ENCODE measurements around the gene PHACTR1. TPM values are rescaled to one million over a fixed set of nuclear protein-coding genes. Genes with fewer than 3 reads are reported as not detected.

Gene PHACTR1
- total RNA-seq, 1 donor from 2014 or later, result 7.9 TPM

DNA sequence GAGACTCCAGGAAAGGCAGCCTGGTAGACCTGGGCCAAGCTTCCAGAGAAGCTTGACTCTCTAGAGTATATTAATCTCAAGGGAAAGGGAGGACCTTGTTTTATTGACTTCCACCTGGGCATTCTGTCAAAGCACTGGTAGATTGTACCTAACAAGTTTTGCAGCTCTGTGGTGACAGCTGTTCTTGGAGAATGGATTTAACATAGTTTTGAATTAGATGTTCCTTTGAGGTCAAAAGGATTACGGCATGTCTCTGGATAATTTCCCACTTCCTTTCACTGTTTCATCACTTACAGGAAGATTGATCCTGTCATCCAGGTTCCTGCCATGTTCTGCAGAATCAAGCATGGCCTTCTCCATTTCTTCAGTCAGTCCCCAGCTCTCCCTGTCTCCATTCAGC is 246.0 kb downstream of the PHACTR1 start:
- no peak for DNase-seq (ENCODE audit: low spot score)
- no peak for ATAC-seq
- intact Hi-C loops (cut with DNase I), result no loop called here

DNA sequence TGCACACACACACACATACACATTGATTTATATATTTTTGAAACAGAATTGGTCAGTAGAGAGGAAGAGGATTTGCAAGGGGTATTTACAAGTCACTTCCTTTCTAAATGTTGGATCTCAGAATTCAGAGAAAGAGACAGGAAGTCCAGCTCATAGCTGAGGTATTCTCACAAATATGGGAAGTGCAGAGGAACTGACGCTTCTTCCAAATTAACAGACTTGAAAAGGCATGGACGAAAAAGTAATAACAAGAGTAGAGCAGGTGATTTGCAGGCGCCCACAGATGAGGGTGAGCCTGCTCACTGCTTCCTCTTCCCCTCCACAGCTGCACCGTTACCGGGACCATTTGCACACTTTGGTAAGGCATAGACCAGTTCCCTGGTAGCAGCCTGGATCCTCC is 246.4 kb downstream of the PHACTR1 start:
- no peak for DNase-seq (ENCODE audit: low spot score)
- intact Hi-C loops (cut with DNase I), result no loop called here
- no peak for ATAC-seq

DNA sequence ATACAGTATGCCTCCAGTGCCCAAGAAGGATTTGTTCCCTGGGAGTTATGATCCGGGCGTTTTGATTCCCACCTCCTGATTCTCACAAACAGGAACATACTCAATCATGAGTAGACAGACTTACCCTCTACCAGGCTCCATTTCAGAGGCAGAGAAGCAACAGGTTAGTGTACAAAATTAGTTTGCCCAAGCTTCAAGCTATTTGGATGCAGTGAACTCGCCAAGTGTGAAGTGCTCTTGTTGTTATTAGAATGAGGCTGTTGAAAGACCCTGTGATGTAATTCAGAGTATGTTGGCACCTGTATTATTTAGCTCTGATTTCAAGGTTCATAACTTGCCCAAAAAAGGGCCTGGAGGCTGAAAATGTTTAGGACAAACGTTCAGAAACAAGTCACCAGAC is 247.0 kb downstream of the PHACTR1 start:
- DNase-seq (ENCODE audit: low spot score) (no peak), ATAC-seq (no peak)
- intact Hi-C loops (cut with DNase I), result no loop called here

DNA sequence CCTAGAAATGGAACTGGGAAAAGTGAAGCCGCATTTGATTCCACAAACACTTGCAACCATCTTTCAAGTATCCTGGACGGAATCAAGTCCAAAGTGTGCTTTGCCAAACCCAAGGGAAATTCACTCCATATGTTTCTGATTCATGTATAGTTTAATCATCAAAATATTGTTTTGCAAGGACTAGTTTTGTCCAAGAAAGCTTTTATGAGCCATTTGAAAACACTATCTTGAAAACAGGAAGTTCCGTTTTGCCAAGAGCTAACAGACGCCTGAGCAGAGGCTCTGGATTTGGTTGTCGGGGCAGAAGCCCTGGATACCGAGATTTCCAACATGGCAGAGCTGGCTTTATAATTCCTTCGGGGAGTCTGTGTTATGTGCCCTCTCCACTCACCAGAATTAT is 251.1 kb downstream of the PHACTR1 start:
- no peak for DNase-seq (ENCODE audit: low spot score)
- ATAC-seq, result no peak

GRCh38 chr6:12968290-12968689 is 251.7 kb downstream of the PHACTR1 start:
- ATAC-seq (no peak), DNase-seq (ENCODE audit: low spot score) (no peak)
- intact Hi-C loops (cut with DNase I), result no loop called here

More for the DNA sequence above, 251.1 kb downstream of the PHACTR1 start:
- intact Hi-C loops (cut with DNase I), result no loop called here

DNA sequence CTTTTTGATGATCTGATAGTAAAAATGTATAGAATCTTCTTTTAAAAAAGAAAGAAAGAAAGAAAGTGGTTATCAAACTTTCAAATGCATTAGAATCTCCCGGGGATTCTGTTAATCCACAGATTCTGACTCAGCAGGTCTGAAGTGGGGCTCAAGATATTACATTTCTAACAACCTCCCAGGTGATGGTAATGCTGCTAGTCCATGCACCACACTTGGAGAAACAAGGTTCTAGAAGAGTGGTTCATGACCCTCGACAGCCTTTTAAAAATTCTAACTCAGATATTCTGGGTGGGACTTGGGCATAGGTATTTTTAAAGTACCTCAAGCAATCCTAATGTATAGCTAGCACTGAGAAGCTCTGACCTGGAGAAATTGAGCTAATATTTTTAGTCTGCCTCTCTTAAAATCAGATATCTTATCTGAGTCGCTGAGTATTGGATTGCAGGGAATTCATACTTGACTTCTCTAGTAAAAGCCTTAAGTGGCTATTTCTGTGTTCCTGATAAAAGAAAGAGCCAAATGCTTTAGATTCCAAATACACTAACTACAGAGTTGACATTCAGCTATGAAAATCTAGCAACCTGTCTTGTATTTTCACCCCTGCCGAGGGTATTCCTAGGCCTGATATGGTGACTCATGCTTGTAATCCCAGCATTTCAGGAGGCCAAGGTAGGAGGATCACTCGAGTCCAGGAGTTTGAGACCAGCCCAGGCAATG is 252.4 kb downstream of the PHACTR1 start:
- intact Hi-C loops (cut with DNase I), result no loop called here
- ATAC-seq (no peak), DNase-seq (ENCODE audit: low spot score) (no peak)

- no peak for ATAC-seq
- intact Hi-C loops (cut with DNase I), result no loop called here
- no peak for DNase-seq (ENCODE audit: low spot score)
Observed at GRCh38 chr6:12969966-12970365, 253.4 kb downstream of the PHACTR1 start.

DNA sequence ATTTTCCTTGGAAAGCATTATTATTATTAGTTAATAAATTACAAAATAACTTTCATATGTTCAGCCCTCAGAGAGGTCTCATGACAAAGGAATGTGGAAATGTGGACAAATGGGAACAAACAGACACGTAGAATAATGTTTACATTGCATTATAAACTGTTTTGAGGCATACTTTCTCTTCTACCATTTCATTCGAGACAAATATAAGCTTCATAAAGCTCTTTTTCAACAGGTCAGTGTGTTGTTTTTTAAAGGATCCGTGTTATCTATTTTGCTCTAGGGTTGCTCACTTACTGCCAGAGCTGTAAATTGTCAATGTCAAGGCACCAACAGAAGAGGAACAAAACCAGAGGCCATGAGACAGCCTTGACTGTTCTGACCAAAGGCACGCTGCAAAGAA is 256.8 kb downstream of the PHACTR1 start:
- intact Hi-C loops (cut with DNase I), result no loop called here
- ATAC-seq (no peak), DNase-seq (ENCODE audit: low spot score) (no peak)

DNA sequence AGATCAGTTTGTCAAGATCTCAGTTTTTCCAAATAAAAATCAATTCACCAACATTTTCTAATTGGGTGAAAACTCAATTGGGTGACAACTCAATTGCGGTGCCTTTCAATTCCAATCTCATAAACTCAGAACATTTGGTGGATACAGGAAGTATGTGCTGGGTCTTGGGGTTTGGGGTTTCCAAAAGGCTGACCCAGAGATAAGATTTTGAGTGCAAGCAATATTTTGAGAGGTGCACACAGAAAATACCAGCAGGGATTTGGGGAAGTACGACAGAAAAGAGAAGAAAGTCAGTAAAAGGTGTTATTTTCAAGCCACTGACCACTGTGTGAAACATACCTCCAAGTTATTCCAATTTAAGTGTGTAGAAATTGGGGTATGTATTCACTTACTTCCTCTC is 258.0 kb downstream of the PHACTR1 start:
- intact Hi-C loops (cut with DNase I), result no loop called here
- DNase-seq (ENCODE audit: low spot score) (no peak), ATAC-seq (no peak)

GRCh38 chr6:12976366-12976765 is 259.8 kb downstream of the PHACTR1 start:
- intact Hi-C loops (cut with DNase I), result no loop called here
- DNase-seq (ENCODE audit: low spot score) (no peak), ATAC-seq (no peak)

GRCh38 chr6:12977206-12977605 is 260.6 kb downstream of the PHACTR1 start:
- intact Hi-C loops (cut with DNase I), result no loop called here
- DNase-seq (ENCODE audit: low spot score), result no peak
- no peak for ATAC-seq

DNA sequence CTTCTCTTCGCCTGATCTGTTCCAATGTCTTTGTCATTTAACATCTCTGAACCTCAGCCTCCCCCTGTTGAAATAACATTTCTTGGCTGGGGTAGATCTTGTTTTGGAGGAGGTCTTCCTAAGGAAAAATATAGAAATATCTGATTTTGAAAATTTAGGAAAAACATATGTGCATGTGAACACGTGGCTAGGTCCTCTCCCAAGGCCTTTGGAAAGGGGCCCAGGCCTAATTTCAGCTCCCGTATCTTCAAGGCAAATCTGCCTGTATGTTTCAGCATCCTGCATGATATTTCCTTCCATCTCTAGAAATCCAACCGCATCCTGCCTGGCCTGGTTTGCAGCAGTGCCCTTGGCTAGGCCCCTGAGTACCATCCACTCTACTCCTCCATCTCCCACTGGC is 261.2 kb downstream of the PHACTR1 start:
- ATAC-seq, result no peak
- no peak for DNase-seq (ENCODE audit: low spot score)
- intact Hi-C loops (cut with DNase I), result no loop called here

- ATAC-seq, result no peak
- intact Hi-C loops (cut with DNase I), result no loop called here
Observed at GRCh38 chr6:12980741-12981140, 264.2 kb downstream of the PHACTR1 start.

DNA sequence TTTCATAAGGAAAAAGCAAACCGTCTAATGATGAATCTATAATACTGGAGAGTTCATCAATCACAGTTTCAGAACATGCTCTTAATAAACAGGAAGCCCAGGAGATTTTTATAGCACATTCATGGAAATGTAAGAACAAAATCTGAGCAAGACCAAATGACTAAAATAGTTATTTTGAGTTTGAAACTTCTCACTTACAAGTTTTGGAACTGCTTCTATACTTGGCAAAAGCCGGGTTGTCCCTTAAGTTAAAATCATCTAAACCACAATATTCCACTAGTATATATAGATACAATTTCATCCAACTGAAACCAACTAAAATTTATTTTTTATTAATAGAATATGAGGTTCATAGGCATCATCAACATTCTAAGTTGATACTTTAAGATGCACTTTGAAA is 268.2 kb downstream of the PHACTR1 start:
- DNase-seq (ENCODE audit: low spot score) (no peak), ATAC-seq (no peak)
- intact Hi-C loops (cut with DNase I), result no loop called here

More at GRCh38 chr6:12980741-12981140, 264.2 kb downstream of the PHACTR1 start:
- no peak for DNase-seq (ENCODE audit: low spot score)

DNA sequence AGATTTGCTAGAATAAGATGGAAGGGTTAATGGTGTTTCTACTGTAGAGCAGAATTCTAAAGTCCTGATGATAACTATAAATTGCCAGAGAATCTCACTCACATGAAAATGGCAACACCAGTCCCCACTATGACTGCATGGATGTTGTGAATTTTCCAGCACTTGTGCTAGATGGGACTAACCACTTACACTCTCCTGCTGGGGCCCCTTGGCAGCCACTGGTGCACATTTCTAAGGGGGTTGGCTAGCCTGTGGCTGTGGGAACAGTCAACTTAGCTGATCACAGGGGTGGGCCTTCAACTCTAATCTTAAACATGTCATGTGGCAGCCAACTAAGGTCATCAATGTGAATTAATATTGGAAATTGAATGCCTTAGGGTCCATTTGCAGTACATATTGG is 271.2 kb downstream of the PHACTR1 start:
- intact Hi-C loops (cut with DNase I), result no loop called here
- ATAC-seq (no peak), DNase-seq (ENCODE audit: low spot score) (no peak)

- ATAC-seq (no peak), DNase-seq (ENCODE audit: low spot score) (no peak)
- intact Hi-C loops (cut with DNase I), result no loop called here
Observed at GRCh38 chr6:12990162-12990561, 273.6 kb downstream of the PHACTR1 start.

DNA sequence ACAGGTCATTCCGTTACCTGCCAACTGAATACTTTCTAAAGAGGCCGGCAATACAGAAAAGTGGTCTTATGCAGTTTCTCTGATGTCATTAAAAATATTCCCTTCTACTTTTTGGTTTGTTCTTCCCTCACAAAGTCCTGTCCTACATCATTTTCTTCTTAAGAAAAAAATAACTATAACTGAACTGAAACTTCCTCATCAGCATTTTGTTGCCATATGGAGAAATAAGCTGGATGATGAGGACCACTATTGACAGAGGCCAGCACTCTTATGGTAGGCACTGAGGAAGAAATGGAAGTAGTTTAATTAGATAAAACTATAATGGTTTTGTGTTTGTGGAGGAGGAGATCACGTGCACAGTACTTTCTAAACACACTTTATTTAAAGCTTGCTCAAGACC is 274.9 kb downstream of the PHACTR1 start:
- ATAC-seq (no peak), DNase-seq (ENCODE audit: low spot score) (no peak)
- intact Hi-C loops (cut with DNase I), result no loop called here

DNA sequence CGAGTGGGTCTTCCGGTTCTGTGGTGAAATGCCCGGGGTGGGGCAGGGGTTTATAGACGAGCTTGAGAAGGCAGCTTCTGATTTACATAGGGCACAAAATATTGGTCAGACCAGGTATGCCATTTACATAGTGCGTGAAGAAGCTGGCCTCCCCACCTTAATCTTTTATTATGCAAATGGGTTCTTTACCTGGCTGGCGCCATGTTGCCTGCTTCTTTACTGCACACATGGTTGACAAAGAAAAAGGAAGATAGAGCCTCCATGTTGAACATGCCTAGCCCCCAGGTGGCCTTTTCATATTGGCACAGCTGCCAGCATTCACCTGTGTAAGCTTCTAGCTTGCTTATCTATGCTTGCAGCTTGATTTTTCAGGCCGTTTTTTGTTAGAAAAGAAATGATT is 276.2 kb downstream of the PHACTR1 start:
- DNase-seq (ENCODE audit: low spot score), result no peak
- intact Hi-C loops (cut with DNase I), result no loop called here
- no peak for ATAC-seq

DNA sequence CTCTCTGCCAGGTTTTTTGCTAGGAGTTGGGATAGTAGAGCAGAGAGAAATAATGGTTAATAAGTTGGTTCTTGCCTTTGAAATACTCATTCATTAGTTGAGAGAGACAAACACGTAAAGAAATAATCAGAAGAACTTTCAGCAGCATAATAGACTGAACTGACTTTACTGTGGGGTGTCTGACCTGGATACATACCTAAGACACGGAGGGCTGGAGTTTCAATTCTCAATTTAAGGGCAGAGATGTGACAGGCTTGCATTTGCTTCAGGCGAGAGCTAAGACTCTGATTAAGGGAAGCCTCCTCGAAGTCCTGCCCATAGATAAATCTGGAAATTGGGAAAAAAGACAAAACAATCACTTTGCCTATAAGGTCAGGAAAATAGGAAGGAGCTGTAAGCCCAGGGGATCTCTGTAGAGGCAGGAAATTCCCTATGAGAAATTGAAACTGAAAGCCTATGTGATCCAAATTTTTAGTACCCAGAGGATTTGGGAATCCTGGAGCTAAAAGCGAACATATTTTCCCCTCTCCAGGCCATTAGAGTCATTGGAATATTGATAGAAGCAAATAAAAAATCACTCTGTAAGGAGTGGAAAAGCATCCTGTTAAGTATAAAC is 276.8 kb downstream of the PHACTR1 start:
- DNase-seq (ENCODE audit: low spot score) (no peak), ATAC-seq (no peak)
- intact Hi-C loops (cut with DNase I), result no loop called here

- DNase-seq (ENCODE audit: low spot score), result no peak
- no peak for ATAC-seq
- intact Hi-C loops (cut with DNase I), result no loop called here
Observed at GRCh38 chr6:12995419-12995818, 278.9 kb downstream of the PHACTR1 start.

- no peak for ATAC-seq
Observed at GRCh38 chr6:13000537-13000936, 284.0 kb downstream of the PHACTR1 start.

More at GRCh38 chr6:13000537-13000936, 284.0 kb downstream of the PHACTR1 start:
- intact Hi-C loops (cut with DNase I), result no loop called here
- DNase-seq (ENCODE audit: low spot score), result no peak

Data from sciatic nerve (tissue), 2 donors.